Mucosa of stomach (tissue), 1 donor: ENCODE results near the gene TMEM175.

Source experiments
- H3K27me3 ChIP-seq: one replicate; pipeline ENCODE4 v1.7.0; 2013; ENCODE audit warnings: mild to moderate bottlenecking, low read length; ENCODE audit not compliant: control insufficient read depth, insufficient read depth
- H3K36me3 ChIP-seq: one replicate; pipeline ENCODE4 v1.7.0; 2013; ENCODE audit warnings: low read length; ENCODE audit not compliant: control insufficient read depth, insufficient read depth
- H3K4me1 ChIP-seq: one replicate; pipeline ENCODE4 v1.7.0; 2013; ENCODE audit warnings: mild to moderate bottlenecking, low read length; ENCODE audit not compliant: control insufficient read depth, insufficient read depth
- H3K4me3 ChIP-seq: one replicate; pipeline ENCODE4 v1.7.0; 2013; ENCODE audit warnings: low read length
- H3K9ac ChIP-seq: one replicate; pipeline ENCODE4 v1.7.0; 2013; ENCODE audit warnings: mild to moderate bottlenecking, low read length, moderate library complexity
- H3K9me3 ChIP-seq: one replicate; pipeline ENCODE4 v1.7.0; 2013; ENCODE audit warnings: mild to moderate bottlenecking, low read length, moderate library complexity; ENCODE audit not compliant: control insufficient read depth
- donor health status: Pancreatic carcinoma.

The TMEM175 gene

DNA sequence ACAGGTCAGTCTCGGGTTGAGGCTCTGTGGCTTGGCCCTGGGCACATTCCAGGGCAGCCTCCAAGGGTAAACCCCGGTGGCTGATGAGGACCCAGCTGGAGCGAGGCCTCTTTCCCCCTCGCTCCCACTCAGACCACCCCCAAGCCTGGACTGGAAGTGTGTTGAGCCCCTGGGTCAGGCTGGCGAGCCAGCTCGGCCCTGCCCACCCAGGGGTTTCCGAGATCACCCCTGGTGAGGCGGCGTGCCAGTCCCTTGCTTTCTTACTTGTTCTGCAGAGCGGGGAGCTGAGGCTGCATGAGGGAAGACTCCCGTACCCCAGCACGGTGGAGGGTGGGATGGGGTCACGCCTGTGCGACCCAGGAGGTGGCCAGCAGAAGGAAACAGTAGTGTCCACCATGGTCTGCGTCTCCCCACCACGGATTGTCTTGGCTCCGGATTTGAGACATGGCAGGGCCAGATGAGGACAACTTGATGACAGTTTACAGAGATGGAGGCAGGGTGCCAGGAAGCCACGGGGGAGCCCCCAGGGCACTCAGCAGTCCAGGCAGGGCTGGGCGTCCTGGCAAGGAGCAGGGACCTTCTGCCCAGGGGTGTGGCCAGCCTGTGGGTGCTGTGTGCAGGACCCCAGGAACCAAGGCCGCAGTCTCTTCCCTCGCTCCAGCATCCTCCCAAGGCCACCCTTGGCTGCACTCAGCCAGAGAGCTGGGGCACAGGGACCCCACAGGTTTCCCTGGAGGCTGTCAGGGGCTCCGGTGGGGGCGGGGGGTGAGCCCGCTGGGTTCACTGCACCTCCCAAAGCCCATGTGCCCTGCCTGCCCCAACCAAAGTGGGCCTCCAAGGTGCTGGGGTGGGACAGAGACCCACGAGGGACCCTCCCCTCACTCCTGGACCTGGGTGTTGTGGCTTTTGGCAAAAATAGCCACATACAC, 72.6 kb downstream of the TMEM175 start:
- H3K9me3 ChIP-seq = no peaks in the 10 kb centered on the region
- H3K9ac ChIP-seq = no peak overlapping the region
- peaks cover 78% of the 10 kb centered on the region for H3K27me3 ChIP-seq
- no peaks in the 10 kb centered on the region for H3K36me3 ChIP-seq
- peaks cover 14% of the 10 kb centered on the region for H3K4me1 ChIP-seq
- H3K4me3 ChIP-seq = no peak overlapping the region

DNA sequence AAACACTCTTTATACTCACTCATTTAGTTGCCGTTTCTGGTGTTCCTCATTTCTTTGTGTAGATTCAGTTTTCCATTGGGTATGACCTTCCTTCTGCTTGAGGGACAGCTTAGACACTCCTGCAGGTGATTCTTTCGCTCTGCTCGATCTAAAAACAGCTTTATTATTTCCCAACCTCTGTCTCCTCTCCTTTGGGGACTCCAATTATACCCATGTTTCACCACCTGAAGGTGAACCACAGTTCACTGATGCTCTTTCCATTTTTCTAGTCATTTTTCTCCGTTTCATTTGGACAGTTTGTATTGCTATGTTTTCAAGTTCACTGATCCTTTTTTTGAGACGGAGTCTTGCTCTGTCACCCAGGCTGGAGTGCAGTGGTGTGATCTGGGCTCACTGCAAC, 74.6 kb downstream of the TMEM175 start:
- Histone ChIP-seq H3K36me3 (no peaks in the 10 kb centered on the region), H3K9me3 (no peaks in the 10 kb centered on the region), H3K4me3 (no peak overlapping the region), H3K9ac (no peak overlapping the region), H3K27me3 (peaks cover 58% of the 10 kb centered on the region), H3K4me1 (peaks cover 23% of the 10 kb centered on the region)
